Keratinocyte (primary cell): ENCODE data around the gene BBS2.

ENCODE experiments used
- CTCF ChIP-seq, 3 experiments: IDR thresholded peaks in 1 of 3; conservative IDR thresholded peaks in 1 of 3; optimal IDR thresholded peaks in 1 of 3; 2 replicates in 2 of 3; 3 replicates in 1 of 3; pipeline versions ENCODE3 to v1.5.1; 2011; ENCODE audit warnings: low read length in 3 of 3, mild to moderate bottlenecking in 3 of 3, moderate library complexity in 2 of 3, control low read depth in 1 of 3, inconsistent platforms in 1 of 3; ENCODE audit not compliant: insufficient read depth in 2 of 3; ENCODE audit errors: extremely low read depth in 1 of 3
- EZH2 ChIP-seq: IDR thresholded peaks from one replicate; pipeline ENCODE4 v1.6.1; 2012; ENCODE audit warnings: inconsistent platforms, mild to moderate bottlenecking, low read length, moderate library complexity

- TF ChIP-seq CTCF (optimal IDR thresholded peaks at IDR 0.05 in 1 of 3, IDR thresholded peaks at IDR 0.05 in 1 of 3, conservative IDR thresholded peaks at IDR 0.05 in 1 of 3; ENCODE audit: extremely low read depth in 1 of 3, insufficient read depth in 2 of 3, low read length in 3 of 3) (no peak), EZH2 (no peak)
Measured at GRCh38 chr16:56462064-56462796, 57.6 kb downstream of the BBS2 start.
